SK-N-SH treated with all-trans-retinoic acid at 6 μM for 48 hours (cell line): ENCODE results near the gene CDH8.

Source experiments
- ATAC-seq: fragments of 200-7000 bp; cut with Tn5 transposase; 3 replicates; pipeline ENCODE4 v1.9.1; 2020; ENCODE audit warnings: mild to moderate bottlenecking, moderate library complexity
- ARNTL ChIP-seq: fragments of 450-650 bp; formaldehyde crosslinking; IDR thresholded peaks from 2 replicates; pipeline ENCODE4 v1.5.0; 2020; ENCODE audit warnings: low read depth, mild to moderate bottlenecking, moderate library complexity, borderline replicate concordance
- CREB5 ChIP-seq: fragments of 250-450 bp; sonication (Bioruptor Pico); IDR thresholded peaks from 2 replicates; pipeline ENCODE4 v1.5.1; 2020; ENCODE audit warnings: low read depth, mild to moderate bottlenecking, moderate library complexity
- CSDC2 ChIP-seq: fragments of 250-450 bp; sonication (Bioruptor Pico); IDR thresholded peaks from 2 replicates; pipeline ENCODE4 v1.5.0; 2020; ENCODE audit warnings: mild to moderate bottlenecking, moderate library complexity
- ESRRG ChIP-seq: fragments of 250-450 bp; sonication (Bioruptor Pico); IDR thresholded peaks from 2 replicates; pipeline ENCODE4 v1.6.1; 2021; ENCODE audit warnings: mild to moderate bottlenecking
- GLIS3 ChIP-seq: fragments of 250-450 bp; sonication (Bioruptor Pico); IDR thresholded peaks from 2 replicates; pipeline ENCODE4 v1.5.0; 2020; ENCODE audit warnings: mild to moderate bottlenecking, moderate library complexity
- ISL1 ChIP-seq: fragments of 250-450 bp; sonication (Bioruptor Pico); IDR thresholded peaks from 2 replicates; pipeline ENCODE4 v2.1.2; 2022; ENCODE audit warnings: mild to moderate bottlenecking, moderate library complexity
- OSR1 ChIP-seq: fragments of 250-450 bp; sonication (Bioruptor Pico); IDR thresholded peaks from 2 replicates; pipeline ENCODE4 v1.8.0; 2022; ENCODE audit warnings: moderate library complexity, mild to moderate bottlenecking, inconsistent platforms
- PATZ1 ChIP-seq: fragments of 250-450 bp; sonication (Bioruptor Pico); IDR thresholded peaks from 2 replicates; pipeline ENCODE4 v1.8.0; 2020; ENCODE audit warnings: mild to moderate bottlenecking, moderate library complexity, borderline replicate concordance
- POU6F1 ChIP-seq: fragments of 250-450 bp; sonication (Bioruptor Pico); IDR thresholded peaks from 2 replicates; pipeline ENCODE4 v1.8.0; 2021; ENCODE audit warnings: low read depth, mild to moderate bottlenecking, moderate library complexity, borderline replicate concordance
- RARB ChIP-seq: fragments of 250-450 bp; sonication (Bioruptor Pico); IDR thresholded peaks from 2 replicates; pipeline ENCODE4 v1.8.0; 2021; ENCODE audit warnings: mild to moderate bottlenecking, moderate library complexity
- SNAI2 ChIP-seq: fragments of 250-450 bp; sonication (Bioruptor Pico); IDR thresholded peaks from 2 replicates; pipeline ENCODE4 v1.5.0; 2020; ENCODE audit warnings: mild to moderate bottlenecking, moderate library complexity
- TOX ChIP-seq: fragments of 250-450 bp; sonication (Bioruptor Pico); IDR thresholded peaks from 2 replicates; pipeline ENCODE4 v1.8.0; 2021; ENCODE audit warnings: mild to moderate bottlenecking, moderate library complexity, borderline replicate concordance
- TSHZ2 ChIP-seq: fragments of 250-450 bp; sonication (Bioruptor Pico); IDR thresholded peaks from 2 replicates; pipeline ENCODE4 v1.5.0; 2020; ENCODE audit warnings: mild to moderate bottlenecking, moderate library complexity
- ZC3H10 ChIP-seq: fragments of 250-450 bp; sonication (Bioruptor Pico); IDR thresholded peaks from 2 replicates; pipeline ENCODE4 v1.5.1; 2021; ENCODE audit warnings: mild to moderate bottlenecking, moderate library complexity
- ZFP3 ChIP-seq: fragments of 250-450 bp; sonication (Bioruptor Pico); IDR thresholded peaks from 2 replicates; pipeline ENCODE4 v1.5.0; 2020; ENCODE audit warnings: mild to moderate bottlenecking, moderate library complexity
- ZFP30 ChIP-seq: fragments of 450-650 bp; formaldehyde crosslinking; IDR thresholded peaks from 2 replicates; pipeline ENCODE4 v1.5.0; 2022; ENCODE audit warnings: mild to moderate bottlenecking, moderate library complexity
- ZNF8 ChIP-seq: fragments of 450-650 bp; formaldehyde crosslinking; IDR thresholded peaks from 2 replicates; pipeline ENCODE4 v1.5.0; 2020; ENCODE audit warnings: mild to moderate bottlenecking, moderate library complexity
- TF ChIP-seq, protein P1 (sequence below): fragments of 250-450 bp; sonication (Bioruptor Pico); IDR thresholded peaks from 2 replicates; pipeline ENCODE4 v1.5.1; 2021; ENCODE audit warnings: mild to moderate bottlenecking, moderate library complexity

CDH8 gene

DNA sequence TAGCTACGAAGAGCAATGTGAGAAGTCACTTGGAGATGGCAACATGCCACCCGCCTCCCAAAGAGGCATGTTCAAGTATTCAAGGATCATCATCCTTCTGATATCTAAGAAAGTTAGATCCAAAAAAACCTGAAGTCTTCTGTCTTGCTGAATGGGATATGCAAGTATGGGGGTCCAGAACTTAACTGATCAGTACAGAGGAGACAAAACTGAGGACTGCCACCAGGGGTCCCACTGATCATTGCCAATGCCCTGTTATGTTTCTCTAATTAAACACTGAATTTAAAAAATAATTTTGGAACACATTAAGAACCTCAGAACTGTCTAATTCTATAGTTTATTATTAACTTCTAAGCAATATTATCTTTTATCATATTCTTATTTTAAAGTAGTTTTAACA is 99.7 kb downstream of the CDH8 start (continued):
- TF ChIP-seq TSHZ2 (CRISPR knock-in tag), result no peak

GRCh38 chr16:61934601-61935000 is 101.6 kb downstream of the CDH8 start:
- no peak for TF ChIP-seq TSHZ2 (CRISPR knock-in tag)
- no peak for TF ChIP-seq CREB5 (CRISPR knock-in tag)
- TF ChIP-seq CSDC2 (CRISPR knock-in tag), result no peak
- no peak for TF ChIP-seq TOX (CRISPR knock-in tag)
- TF ChIP-seq ZFP30 (CRISPR knock-in tag), result no peak
- TF ChIP-seq ARNTL (CRISPR knock-in tag), result no peak
- TF ChIP-seq RARB (CRISPR knock-in tag), result no peak
- TF ChIP-seq PATZ1 (CRISPR knock-in tag), result no peak
- TF ChIP-seq, all 23 proteins: peak for 0
- no peak for ATAC-seq

GRCh38 chr16:61929776-61930175 is 106.5 kb downstream of the CDH8 start:
- ATAC-seq, result no peak
- TF ChIP-seq ISL1 (CRISPR knock-in tag) (no peak), GLIS3 (no peak), SNAI2 (CRISPR knock-in tag) (no peak), ZFP3 (CRISPR knock-in tag) (no peak)

DNA sequence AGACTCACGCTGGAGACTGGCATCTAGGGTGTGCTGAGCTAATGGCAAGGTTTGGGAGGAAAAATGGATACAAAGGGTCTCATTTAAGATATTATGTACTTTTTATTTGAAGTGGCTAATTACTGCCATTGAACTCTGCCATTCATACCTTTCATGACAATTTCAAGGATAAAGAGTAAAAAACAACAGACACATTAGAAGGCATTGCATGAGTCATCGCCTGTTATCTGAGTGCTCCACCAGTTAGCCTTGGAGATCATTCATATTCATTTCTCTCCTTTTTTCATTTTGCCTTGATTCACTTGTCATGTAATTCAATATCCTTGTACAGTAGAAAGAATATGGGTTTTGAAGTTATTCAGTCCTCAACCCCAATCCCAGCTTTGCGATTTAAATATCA is 109.5 kb downstream of the CDH8 start:
- ATAC-seq, result no peak
- TF ChIP-seq ZNF8, result no peak
- TF ChIP-seq ZC3H10 (CRISPR knock-in tag), result no peak
- no peak for TF ChIP-seq TSHZ2 (CRISPR knock-in tag)
- TF ChIP-seq PATZ1 (CRISPR knock-in tag), result no peak
- TF ChIP-seq ESRRG (CRISPR knock-in tag), result no peak
- no peak for TF ChIP-seq CSDC2 (CRISPR knock-in tag)
- no peak for TF ChIP-seq OSR1 (CRISPR knock-in tag)
- no peak for TF ChIP-seq RARB (CRISPR knock-in tag)
- TF ChIP-seq ZFP3 (CRISPR knock-in tag), result no peak
- TF ChIP-seq POU6F1 (CRISPR knock-in tag), result no peak
- no peak for TF ChIP-seq GLIS3
- TF ChIP-seq ISL1 (CRISPR knock-in tag), result no peak
- no peak for TF ChIP-seq ZFP30 (CRISPR knock-in tag)
- no peak for TF ChIP-seq ARNTL (CRISPR knock-in tag)
- TF ChIP-seq, protein P1, sequence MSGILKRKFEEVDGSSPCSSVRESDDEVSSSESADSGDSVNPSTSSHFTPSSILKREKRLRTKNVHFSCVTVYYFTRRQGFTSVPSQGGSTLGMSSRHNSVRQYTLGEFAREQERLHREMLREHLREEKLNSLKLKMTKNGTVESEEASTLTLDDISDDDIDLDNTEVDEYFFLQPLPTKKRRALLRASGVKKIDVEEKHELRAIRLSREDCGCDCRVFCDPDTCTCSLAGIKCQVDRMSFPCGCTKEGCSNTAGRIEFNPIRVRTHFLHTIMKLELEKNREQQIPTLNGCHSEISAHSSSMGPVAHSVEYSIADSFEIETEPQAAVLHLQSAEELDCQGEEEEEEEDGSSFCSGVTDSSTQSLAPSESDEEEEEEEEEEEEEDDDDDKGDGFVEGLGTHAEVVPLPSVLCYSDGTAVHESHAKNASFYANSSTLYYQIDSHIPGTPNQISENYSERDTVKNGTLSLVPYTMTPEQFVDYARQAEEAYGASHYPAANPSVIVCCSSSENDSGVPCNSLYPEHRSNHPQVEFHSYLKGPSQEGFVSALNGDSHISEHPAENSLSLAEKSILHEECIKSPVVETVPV, result no peak
